Hepatocyte (in vitro differentiated cells): ENCODE measurements around the gene ATP9B.

Source experiments
- EZH2 ChIP-seq: fragments of 200-600 bp; sonication (generic); IDR thresholded peaks from 2 replicates; pipeline ENCODE4 v1.6.1; 2016; ENCODE audit warnings: antibody characterized with exemption, mild to moderate bottlenecking, borderline replicate concordance
- TF ChIP-seq, protein P1 (sequence below): fragments of 200-600 bp; sonication (generic); IDR thresholded peaks from 2 replicates; pipeline ENCODE4 v1.5.1; 2016; ENCODE audit warnings: antibody characterized with exemption, mild to moderate bottlenecking; ENCODE audit not compliant: poor library complexity

DNA sequence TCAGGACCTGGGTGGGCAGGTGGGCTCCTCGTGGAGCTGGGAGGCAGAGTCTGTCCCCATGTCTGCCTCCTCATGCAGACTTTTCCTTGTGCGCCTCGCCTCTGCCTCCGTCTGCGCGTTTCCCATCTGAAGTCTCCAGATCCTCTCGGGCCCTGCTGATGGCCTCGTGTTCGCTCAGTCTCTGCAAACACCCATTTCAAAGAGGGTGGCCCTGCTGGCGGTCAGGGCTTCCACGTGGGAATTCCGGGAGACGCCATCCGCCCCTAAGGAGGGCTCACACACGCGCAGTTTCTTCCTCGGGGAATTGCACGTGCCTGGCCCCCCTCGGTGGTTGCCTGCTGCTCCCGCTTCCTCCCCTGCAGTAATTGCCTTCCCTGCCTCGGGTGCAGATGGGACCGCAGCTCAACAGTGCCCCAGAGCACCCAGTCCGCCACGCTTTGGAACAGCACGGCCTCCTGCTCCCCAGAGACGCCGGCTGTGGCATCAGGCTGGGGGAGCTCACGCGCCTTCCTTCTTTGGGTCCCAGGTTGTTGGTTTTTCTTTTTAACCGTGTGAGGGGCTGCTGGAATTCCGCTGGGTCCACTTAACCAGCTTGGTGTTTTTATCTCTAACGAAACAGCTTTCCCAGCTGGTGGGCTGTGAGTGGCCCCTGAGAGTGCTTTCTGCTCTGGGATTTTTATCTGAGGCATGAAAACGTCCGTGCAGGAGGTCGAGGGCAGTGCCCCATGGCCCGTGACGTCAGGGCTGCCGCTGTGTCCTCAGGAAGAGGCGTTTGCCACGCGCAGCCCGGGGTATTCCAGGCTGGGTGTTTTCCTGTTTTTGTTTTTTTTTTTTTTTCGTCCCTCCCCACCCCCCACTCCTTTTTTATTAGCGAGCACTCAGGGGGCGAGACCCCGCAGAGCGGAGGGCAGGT lies 342.7 kb downstream of the ATP9B start:
- TF ChIP-seq, protein P1, sequence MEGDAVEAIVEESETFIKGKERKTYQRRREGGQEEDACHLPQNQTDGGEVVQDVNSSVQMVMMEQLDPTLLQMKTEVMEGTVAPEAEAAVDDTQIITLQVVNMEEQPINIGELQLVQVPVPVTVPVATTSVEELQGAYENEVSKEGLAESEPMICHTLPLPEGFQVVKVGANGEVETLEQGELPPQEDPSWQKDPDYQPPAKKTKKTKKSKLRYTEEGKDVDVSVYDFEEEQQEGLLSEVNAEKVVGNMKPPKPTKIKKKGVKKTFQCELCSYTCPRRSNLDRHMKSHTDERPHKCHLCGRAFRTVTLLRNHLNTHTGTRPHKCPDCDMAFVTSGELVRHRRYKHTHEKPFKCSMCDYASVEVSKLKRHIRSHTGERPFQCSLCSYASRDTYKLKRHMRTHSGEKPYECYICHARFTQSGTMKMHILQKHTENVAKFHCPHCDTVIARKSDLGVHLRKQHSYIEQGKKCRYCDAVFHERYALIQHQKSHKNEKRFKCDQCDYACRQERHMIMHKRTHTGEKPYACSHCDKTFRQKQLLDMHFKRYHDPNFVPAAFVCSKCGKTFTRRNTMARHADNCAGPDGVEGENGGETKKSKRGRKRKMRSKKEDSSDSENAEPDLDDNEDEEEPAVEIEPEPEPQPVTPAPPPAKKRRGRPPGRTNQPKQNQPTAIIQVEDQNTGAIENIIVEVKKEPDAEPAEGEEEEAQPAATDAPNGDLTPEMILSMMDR: no peak
- TF ChIP-seq EZH2: no peak
